ENCODE results near the gene SETD6.
A peak's percentile ranks its signal among the peaks of the same experiment; 100 is the strongest.

SETD6 gene

DNA sequence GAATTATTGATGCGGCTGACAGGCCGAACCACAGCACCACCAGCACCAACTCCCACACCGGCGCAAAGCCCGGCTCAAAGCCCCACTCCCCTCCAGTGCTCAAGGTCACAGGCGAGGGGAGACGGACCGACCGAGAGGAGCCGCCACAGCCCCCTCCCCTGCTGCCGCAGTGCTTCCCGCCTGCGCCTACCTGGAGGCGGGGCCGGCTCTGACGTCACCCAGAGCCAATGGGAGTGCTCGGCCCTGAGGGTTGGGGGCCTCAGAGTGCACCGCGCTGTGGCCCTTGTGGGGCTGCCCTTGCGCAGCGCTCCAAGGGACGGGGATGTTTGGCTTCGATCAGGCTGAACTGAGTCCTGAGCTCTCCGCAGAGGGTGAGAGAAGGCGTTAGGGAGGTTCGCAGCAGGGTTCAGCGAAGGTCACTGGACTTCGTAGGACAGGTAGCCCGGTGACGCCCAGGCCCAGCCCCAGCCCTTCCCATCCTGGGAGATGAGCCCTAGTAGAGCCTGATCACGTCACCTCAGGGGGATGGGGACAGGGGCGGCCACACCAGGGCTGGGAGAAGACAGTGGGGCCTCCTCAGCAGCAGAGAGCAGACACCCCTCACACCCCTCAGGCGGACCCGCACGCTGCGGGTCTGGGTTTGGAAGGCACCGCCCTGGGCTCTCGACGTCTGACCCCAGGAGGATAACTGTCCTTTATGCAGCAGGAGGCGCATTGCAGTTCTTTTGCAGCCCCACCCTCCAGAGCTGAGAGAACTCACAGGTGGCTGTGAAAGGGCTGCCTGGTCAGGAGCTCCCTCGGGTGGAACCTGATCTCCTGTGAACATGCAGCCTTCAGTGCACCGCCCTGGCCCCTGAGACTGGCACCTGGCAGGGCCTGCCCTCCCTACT is 13.8 kb upstream of the SETD6 start:
- Histone ChIP-seq H3K27ac (ENCODE audit: low read depth, low read length) (peak overlapping the region; percentile 38; the same call in 1 of the 2 replicates), H3K36me3 (ENCODE audit: insufficient read depth, low read length) (no peaks in the 10 kb centered on the region), H3K4me1 (ENCODE audit: insufficient read depth, low read length) (peaks cover 3% of the 10 kb centered on the region; the same call in 1 of the 2 replicates), H3K9ac (ENCODE audit: low read depth, low read length) (peak overlapping the region; percentile 14), H3K4me3 (ENCODE audit: low read length) (peak overlapping the region; percentile 58), H3K9me3 (ENCODE audit: insufficient read depth, low read depth, low read length) (no peaks in the 10 kb centered on the region), H3K27me3 (ENCODE audit: insufficient read depth, low read length) (peaks cover 11% of the 10 kb centered on the region; the same call in 1 of the 2 replicates)
- 8% methylated on average over 42 of the region's 42 CpGs for WGBS

GRCh38 chr16:58502217-58502921 is 12.9 kb upstream of the SETD6 start:
- Histone ChIP-seq H3K4me3 (ENCODE audit: low read length) (no peak overlapping the region), H3K9me3 (ENCODE audit: insufficient read depth, low read depth, low read length) (no peaks in the 10 kb centered on the region), H3K9ac (ENCODE audit: low read depth, low read length) (no peak overlapping the region), H3K36me3 (ENCODE audit: insufficient read depth, low read length) (no peaks in the 10 kb centered on the region), H3K4me1 (ENCODE audit: insufficient read depth, low read length) (peaks cover 3% of the 10 kb centered on the region; the same call in 1 of the 2 replicates), H3K27me3 (ENCODE audit: insufficient read depth, low read length) (peaks cover 11% of the 10 kb centered on the region; the same call in 1 of the 2 replicates), H3K27ac (ENCODE audit: low read depth, low read length) (no peak overlapping the region)
- WGBS: 81% methylated on average over 8 of the region's 8 CpGs

DNA sequence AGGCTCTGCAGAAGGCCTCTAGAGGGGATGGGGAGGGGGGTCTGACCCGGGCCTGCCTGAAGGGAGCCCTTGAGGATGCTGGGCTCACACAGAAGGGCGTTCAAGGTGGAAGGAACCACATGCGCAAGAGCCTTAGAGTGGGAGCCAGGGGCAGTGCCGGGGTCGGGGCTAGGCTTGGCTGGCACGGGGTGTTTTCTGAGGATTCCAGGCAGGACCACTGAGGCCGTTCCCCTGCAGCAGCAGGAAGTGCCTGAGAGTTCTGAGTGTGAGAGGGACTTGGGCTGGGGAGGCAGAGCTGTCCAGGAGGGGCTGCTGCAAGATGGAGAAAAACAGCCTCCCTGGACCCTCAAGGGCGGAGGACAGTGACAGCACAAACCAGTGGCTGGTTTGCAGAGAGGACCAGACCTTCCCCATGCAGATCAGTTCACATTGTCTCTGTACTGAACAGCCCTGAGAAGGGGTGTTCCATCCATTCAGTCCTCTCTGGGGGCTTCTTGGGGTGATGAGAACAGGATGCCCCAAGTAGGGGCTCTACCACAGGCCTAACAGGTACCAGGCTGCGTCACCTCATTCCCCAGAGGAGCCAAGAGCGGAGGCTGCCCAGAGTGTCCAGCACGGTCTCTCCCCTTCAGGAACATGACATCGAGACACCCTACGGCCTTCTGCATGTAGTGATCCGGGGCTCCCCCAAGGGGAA is 12.0 kb upstream of the SETD6 start:
- Histone ChIP-seq H3K9ac (ENCODE audit: low read depth, low read length) (no peak overlapping the region), H3K4me3 (ENCODE audit: low read length) (no peak overlapping the region), H3K9me3 (ENCODE audit: insufficient read depth, low read depth, low read length) (no peaks in the 10 kb centered on the region), H3K36me3 (ENCODE audit: insufficient read depth, low read length) (no peaks in the 10 kb centered on the region), H3K4me1 (ENCODE audit: insufficient read depth, low read length) (peaks cover 3% of the 10 kb centered on the region; the same call in 1 of the 2 replicates), H3K27ac (ENCODE audit: low read depth, low read length) (no peak overlapping the region), H3K27me3 (ENCODE audit: insufficient read depth, low read length) (peaks cover 11% of the 10 kb centered on the region; the same call in 1 of the 2 replicates)
- 91% methylated on average over 14 of the region's 14 CpGs for WGBS

DNA sequence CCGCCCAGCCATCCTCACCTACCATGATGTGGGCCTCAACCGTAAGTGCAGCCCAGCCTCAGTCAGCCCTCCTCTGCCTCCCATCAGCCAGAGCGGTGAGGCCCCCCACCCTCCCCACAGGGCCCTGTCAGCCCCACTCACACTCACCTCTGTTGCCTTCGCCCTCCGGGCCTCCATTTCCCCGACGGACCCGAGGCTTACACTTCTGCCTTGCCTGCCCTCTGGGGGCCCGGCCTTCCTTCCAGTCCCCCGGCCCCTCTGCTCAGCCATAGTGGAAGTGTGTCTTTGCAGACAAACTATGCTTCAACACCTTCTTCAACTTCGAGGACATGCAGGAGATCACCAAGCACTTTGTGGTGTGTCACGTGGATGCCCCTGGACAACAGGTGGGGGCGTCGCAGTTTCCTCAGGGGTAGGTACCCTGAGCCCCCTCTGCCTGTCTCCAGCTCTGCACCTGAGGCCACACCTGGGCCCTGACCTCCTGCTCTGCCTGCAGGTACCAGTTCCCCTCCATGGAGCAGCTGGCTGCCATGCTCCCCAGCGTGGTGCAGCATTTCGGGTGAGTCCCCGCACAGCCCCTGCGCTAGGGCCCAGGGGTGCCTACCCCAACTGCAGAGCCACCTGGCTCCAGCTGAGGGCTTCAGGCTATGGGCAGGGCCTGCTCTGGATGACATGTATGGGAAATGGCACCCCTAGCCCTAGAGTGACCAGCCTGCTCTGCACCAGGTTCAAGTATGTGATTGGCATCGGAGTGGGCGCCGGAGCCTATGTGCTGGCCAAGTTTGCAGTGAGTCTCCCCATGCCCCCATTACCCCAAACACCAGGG is 11.2 kb upstream of the SETD6 start:
- no peak overlapping the region for H3K9ac ChIP-seq (ENCODE audit: low read depth, low read length)
- WGBS: 92% methylated on average over 21 of the region's 21 CpGs
- no peaks in the 10 kb centered on the region for H3K36me3 ChIP-seq (ENCODE audit: insufficient read depth, low read length)
- H3K4me3 ChIP-seq (ENCODE audit: low read length): no peak overlapping the region
- peaks cover 11% of the 10 kb centered on the region; the same call in 1 of the 2 replicates for H3K27me3 ChIP-seq (ENCODE audit: insufficient read depth, low read length)
- peaks cover 3% of the 10 kb centered on the region; the same call in 1 of the 2 replicates for H3K4me1 ChIP-seq (ENCODE audit: insufficient read depth, low read length)
- H3K27ac ChIP-seq (ENCODE audit: low read depth, low read length): no peak overlapping the region
- H3K9me3 ChIP-seq (ENCODE audit: insufficient read depth, low read depth, low read length): no peaks in the 10 kb centered on the region

DNA sequence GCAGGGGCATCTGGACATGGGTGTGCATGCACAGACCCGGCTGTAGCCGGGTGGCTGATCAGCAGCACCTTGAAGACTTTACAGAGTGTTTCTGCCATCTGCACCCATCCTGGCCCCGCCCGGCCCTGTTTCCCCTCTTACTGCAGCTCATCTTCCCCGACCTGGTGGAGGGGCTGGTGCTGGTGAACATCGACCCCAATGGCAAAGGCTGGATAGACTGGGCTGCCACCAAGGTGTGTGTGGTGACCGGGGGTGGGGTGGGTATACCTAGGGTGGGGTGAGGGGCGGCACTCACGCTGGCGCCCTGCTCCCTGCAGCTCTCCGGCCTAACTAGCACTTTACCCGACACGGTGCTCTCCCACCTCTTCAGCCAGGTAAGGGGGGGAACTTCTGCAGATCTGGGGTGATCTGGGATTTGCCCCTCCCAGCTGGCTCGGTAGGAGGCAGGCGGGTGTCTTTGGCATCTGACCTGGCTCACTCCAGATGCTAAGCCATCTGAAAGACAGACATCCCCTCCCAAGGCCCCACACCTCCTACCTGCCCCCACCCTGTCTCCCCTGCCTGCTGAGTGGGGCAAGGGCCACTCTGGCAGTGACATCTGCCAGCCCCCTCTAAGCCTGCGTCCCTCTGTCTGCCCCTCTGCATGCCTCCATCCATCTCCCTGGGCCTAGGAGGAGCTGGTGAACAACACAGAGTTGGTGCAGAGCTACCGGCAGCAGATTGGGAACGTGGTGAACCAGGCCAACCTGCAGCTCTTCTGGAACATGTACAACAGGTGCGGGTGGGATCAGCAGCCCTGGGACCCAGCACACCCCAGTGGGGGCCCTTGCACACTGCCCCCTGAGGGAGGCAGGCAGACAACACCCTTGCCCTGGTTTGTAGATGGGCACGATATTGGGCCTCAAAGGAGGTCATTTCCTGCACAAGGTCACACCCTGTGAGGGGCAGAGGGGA is 8.8 kb upstream of the SETD6 start:
- peaks cover 4% of the 10 kb centered on the region; the same call in 1 of the 2 replicates for H3K36me3 ChIP-seq (ENCODE audit: insufficient read depth, low read length)
- no peak overlapping the region for H3K9ac ChIP-seq (ENCODE audit: low read depth, low read length)
- 91% methylated on average over 20 of the region's 20 CpGs for WGBS
- no peak overlapping the region for H3K4me3 ChIP-seq (ENCODE audit: low read length)
- no peaks in the 10 kb centered on the region for H3K4me1 ChIP-seq (ENCODE audit: insufficient read depth, low read length)
- H3K27ac ChIP-seq (ENCODE audit: low read depth, low read length): no peak overlapping the region
- H3K27me3 ChIP-seq (ENCODE audit: insufficient read depth, low read length): peaks cover 11% of the 10 kb centered on the region; the same call in 1 of the 2 replicates
- no peaks in the 10 kb centered on the region for H3K9me3 ChIP-seq (ENCODE audit: insufficient read depth, low read depth, low read length)

GRCh38 chr16:58507195-58507962 is 7.9 kb upstream of the SETD6 start:
- Histone ChIP-seq H3K27me3 (ENCODE audit: insufficient read depth, low read length) (0 out of 2 replicates have a peak, but pooled peaks cover 8% of the 10 kb centered on the region), H3K9ac (ENCODE audit: low read depth, low read length) (no peak overlapping the region), H3K9me3 (ENCODE audit: insufficient read depth, low read depth, low read length) (no peaks in the 10 kb centered on the region), H3K36me3 (ENCODE audit: insufficient read depth, low read length) (peaks cover 4% of the 10 kb centered on the region; the same call in 1 of the 2 replicates), H3K4me3 (ENCODE audit: low read length) (no peak overlapping the region), H3K4me1 (ENCODE audit: insufficient read depth, low read length) (no peaks in the 10 kb centered on the region), H3K27ac (ENCODE audit: low read depth, low read length) (no peak overlapping the region)
- 78% methylated on average over 15 of the region's 15 CpGs for WGBS

- Histone ChIP-seq H3K9ac (ENCODE audit: low read depth, low read length) (no peak overlapping the region), H3K27ac (ENCODE audit: low read depth, low read length) (no peak overlapping the region), H3K4me3 (ENCODE audit: low read length) (no peak overlapping the region), H3K27me3 (ENCODE audit: insufficient read depth, low read length) (0 out of 2 replicates have a peak, but pooled peaks cover 4% of the 10 kb centered on the region), H3K9me3 (ENCODE audit: insufficient read depth, low read depth, low read length) (no peaks in the 10 kb centered on the region), H3K36me3 (ENCODE audit: insufficient read depth, low read length) (peaks cover 4% of the 10 kb centered on the region; the same call in 1 of the 2 replicates), H3K4me1 (ENCODE audit: insufficient read depth, low read length) (no peaks in the 10 kb centered on the region)
- 92% methylated on average over 14 of the region's 14 CpGs for WGBS
Observed at GRCh38 chr16:58507963-58508670, 7.2 kb upstream of the SETD6 start.

GRCh38 chr16:58508671-58509251 is 6.6 kb upstream of the SETD6 start:
- Histone ChIP-seq H3K9ac (ENCODE audit: low read depth, low read length) (no peak overlapping the region), H3K36me3 (ENCODE audit: insufficient read depth, low read length) (peaks cover 4% of the 10 kb centered on the region; the same call in 1 of the 2 replicates), H3K9me3 (ENCODE audit: insufficient read depth, low read depth, low read length) (no peaks in the 10 kb centered on the region), H3K27me3 (ENCODE audit: insufficient read depth, low read length) (no peaks in the 10 kb centered on the region), H3K4me1 (ENCODE audit: insufficient read depth, low read length) (no peaks in the 10 kb centered on the region), H3K4me3 (ENCODE audit: low read length) (no peak overlapping the region), H3K27ac (ENCODE audit: low read depth, low read length) (no peak overlapping the region)
- 79% methylated on average over 4 of the region's 5 CpGs for WGBS

All from HUES64 (cell line).